PC-9 (cell line): ENCODE results near the gene GRM8.

Experiments
- EZH2 ChIP-seq: fragments of 200-600 bp; sonication (generic); IDR thresholded peaks from 2 replicates; pipeline ENCODE4 v1.8.0; 2017; ENCODE audit warnings: antibody characterized with exemption, low read depth
- TF ChIP-seq, protein P1 (sequence below): fragments of 200-600 bp; sonication (generic); conservative IDR thresholded peaks from 2 replicates; pipeline ENCODE4 v1.6.1; 2017; ENCODE audit warnings: mixed run types, antibody characterized with exemption, mild to moderate bottlenecking, moderate library complexity

DNA sequence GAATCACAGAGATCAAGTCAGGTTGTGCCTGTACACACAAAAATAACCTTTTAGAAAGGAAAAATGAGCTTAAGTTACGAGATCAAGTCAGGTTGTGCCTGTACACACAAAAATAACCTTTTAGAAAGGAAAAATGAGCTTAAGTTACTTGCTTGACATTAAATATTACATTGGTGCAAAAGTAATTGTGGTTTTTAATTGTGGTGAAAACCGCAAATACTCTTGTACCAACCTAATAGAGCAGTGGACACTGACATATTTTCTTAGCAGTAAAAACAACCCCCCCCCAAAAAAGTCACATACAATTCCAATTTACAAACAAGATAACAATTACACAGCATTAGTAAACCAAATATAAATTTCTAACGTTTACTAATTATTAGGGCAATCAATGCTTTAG is 595.6 kb downstream of the GRM8 start:
- TF ChIP-seq, protein P1, sequence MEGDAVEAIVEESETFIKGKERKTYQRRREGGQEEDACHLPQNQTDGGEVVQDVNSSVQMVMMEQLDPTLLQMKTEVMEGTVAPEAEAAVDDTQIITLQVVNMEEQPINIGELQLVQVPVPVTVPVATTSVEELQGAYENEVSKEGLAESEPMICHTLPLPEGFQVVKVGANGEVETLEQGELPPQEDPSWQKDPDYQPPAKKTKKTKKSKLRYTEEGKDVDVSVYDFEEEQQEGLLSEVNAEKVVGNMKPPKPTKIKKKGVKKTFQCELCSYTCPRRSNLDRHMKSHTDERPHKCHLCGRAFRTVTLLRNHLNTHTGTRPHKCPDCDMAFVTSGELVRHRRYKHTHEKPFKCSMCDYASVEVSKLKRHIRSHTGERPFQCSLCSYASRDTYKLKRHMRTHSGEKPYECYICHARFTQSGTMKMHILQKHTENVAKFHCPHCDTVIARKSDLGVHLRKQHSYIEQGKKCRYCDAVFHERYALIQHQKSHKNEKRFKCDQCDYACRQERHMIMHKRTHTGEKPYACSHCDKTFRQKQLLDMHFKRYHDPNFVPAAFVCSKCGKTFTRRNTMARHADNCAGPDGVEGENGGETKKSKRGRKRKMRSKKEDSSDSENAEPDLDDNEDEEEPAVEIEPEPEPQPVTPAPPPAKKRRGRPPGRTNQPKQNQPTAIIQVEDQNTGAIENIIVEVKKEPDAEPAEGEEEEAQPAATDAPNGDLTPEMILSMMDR, result no peak
- no peak for TF ChIP-seq EZH2
